Peyer's patch (tissue), 4 donors: Measurements from ENCODE around the gene NSG1. TPM values are rescaled to one million over a fixed set of nuclear protein-coding genes. Genes with fewer than 3 reads are reported as not detected.
A peak's percentile ranks its signal among the peaks of the same experiment; 100 is the strongest.
"Not testable (repeated sequence)": the region's sequence is repeated elsewhere in the genome, so short reads cannot be mapped to it uniquely, and the experiment has no call there.

Source experiments
- DNase-seq, 3 donors: peaks; one replicate each; pipeline ENCODE4 v3.0.0-alpha.2; 2017 to 2019
- H3K27ac ChIP-seq, 4 donors: fragments of 200-600 bp; sonication (generic); one replicate each; pipeline ENCODE4 v1.5.1; 2016 to 2019
- H3K27me3 ChIP-seq, 2 donors: fragments of 200-600 bp; sonication (generic); one replicate each; pipeline ENCODE4 v1.5.1; 2019
- H3K36me3 ChIP-seq, 3 donors: fragments of 200-600 bp; sonication (generic); one replicate each; pipeline ENCODE4 v1.5.1; 2016 to 2019
- H3K4me1 ChIP-seq, 4 donors: fragments of 200-600 bp; sonication (generic); one replicate each; pipeline ENCODE4 v1.5.1; 2016 to 2019
- H3K4me3 ChIP-seq, 4 donors: fragments of 200-600 bp; sonication (generic); 1 replicate in 3 of 4; 2 replicates in 1 of 4; pipeline ENCODE4 v1.5.1; 2016 to 2019; ENCODE audit warnings: mild to moderate bottlenecking in 1 of 4
- H3K9me3 ChIP-seq, 4 donors: fragments of 200-600 bp; sonication (generic); one replicate each; pipeline ENCODE4 v1.5.1; 2016 to 2019; ENCODE audit warnings: mild to moderate bottlenecking in 1 of 4
- POLR2A ChIP-seq, 2 donors: fragments of 450-650 bp; IDR thresholded peaks; one replicate each; pipeline ENCODE4 v1.5.1; 2017; ENCODE audit warnings: antibody characterized with exemption in 2 of 2, mild to moderate bottlenecking in 2 of 2, moderate library complexity in 2 of 2
- total RNA-seq, 4 donors: library from RNA; depleted of rRNA; stranded (reverse); fragments of >200 nt; gene quantifications; one replicate each; pipeline ENCODE4 v1.1.0, GENCODE V29; 2016
- TF ChIP-seq, protein P1 (sequence below), 6 experiments: fragments of 450-650 bp in 4 of 6; fragments of 200-600 bp in 2 of 6; sonication (generic) in 1 of 6; IDR thresholded peaks; one replicate each; pipeline ENCODE4 v1.5.1; 2017 to 2019; ENCODE audit warnings: antibody characterized with exemption in 6 of 6, mild to moderate bottlenecking in 3 of 6, moderate library complexity in 1 of 6

The NSG1 gene
- total RNA-seq, 4 donors from 2014 or later, result 2.0 to 13.2 (median 3.7) TPM

DNA sequence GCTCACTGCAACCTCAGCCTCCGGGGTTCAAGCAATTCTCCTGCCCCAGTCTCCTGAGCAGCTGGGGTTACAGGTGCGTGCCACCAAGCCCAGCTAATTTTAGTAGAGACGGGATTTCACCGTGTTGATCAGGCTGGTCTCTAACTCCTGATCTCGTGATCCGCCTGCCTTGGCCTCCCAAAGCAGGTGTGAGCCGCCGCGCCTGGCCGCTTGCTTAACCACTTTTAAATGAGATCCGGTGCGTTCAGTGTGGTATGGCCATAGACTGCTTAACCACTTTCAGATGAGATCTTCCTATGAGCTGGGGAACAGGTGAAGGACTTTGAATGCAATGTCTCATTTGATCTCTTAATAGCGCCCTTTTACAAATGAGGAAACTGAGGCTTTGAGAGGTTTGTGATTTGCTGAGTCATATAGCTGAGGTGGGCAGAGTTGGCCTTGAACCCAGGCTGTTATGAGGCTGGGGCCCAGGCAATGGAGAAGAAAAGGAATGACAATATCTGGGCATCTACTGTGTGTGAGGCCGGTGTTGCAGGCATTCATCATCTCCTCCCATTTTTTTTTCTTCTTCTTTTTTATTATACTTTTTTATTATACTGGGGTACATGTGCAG is 41.9 kb upstream of the NSG1 start:
- Histone ChIP-seq H3K27ac (no peak overlapping the region), H3K27me3 (no peaks in the 10 kb centered on the region), H3K36me3 (no peaks in the 10 kb centered on the region), H3K4me1 (no peaks in the 10 kb centered on the region), H3K4me3 (no peak overlapping the region), H3K9me3 (no peaks in the 10 kb centered on the region)
- peak in 2 of 3 donors; percentile 71 to 81 for DNase-seq
- TF ChIP-seq, protein P1, sequence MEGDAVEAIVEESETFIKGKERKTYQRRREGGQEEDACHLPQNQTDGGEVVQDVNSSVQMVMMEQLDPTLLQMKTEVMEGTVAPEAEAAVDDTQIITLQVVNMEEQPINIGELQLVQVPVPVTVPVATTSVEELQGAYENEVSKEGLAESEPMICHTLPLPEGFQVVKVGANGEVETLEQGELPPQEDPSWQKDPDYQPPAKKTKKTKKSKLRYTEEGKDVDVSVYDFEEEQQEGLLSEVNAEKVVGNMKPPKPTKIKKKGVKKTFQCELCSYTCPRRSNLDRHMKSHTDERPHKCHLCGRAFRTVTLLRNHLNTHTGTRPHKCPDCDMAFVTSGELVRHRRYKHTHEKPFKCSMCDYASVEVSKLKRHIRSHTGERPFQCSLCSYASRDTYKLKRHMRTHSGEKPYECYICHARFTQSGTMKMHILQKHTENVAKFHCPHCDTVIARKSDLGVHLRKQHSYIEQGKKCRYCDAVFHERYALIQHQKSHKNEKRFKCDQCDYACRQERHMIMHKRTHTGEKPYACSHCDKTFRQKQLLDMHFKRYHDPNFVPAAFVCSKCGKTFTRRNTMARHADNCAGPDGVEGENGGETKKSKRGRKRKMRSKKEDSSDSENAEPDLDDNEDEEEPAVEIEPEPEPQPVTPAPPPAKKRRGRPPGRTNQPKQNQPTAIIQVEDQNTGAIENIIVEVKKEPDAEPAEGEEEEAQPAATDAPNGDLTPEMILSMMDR (IDR thresholded peaks at IDR 0.05), result no peak
- TF ChIP-seq POLR2A (IDR thresholded peaks at IDR 0.05), result no peak

DNA sequence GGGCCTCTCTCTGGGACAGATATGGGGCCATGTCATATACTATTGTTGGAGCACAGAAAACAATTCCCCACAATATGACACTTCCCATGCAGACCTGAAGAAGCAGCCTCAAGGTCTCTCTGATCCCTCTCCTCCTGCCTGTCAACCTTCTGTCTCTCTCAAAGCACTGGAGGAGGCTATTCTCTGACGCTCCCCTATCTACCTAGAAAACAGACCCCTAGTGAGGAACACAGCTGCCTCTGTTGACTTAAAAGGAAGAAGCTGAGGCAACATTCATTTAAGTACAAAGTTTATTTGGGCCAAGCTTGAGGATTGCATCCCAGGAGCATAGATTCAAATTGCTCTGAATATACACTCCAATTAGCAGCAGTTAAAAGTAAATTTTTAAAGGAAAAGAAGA is 39.3 kb upstream of the NSG1 start:
- TF ChIP-seq, protein P1 (IDR thresholded peaks at IDR 0.05), result no peak
- no peak for TF ChIP-seq POLR2A (IDR thresholded peaks at IDR 0.05)
- no peak for DNase-seq
- Histone ChIP-seq H3K27ac (no peak overlapping the region), H3K27me3 (no peaks in the 10 kb centered on the region), H3K4me3 (no peak overlapping the region), H3K4me1 (no peaks in the 10 kb centered on the region), H3K36me3 (no peaks in the 10 kb centered on the region), H3K9me3 (no peaks in the 10 kb centered on the region)

DNA sequence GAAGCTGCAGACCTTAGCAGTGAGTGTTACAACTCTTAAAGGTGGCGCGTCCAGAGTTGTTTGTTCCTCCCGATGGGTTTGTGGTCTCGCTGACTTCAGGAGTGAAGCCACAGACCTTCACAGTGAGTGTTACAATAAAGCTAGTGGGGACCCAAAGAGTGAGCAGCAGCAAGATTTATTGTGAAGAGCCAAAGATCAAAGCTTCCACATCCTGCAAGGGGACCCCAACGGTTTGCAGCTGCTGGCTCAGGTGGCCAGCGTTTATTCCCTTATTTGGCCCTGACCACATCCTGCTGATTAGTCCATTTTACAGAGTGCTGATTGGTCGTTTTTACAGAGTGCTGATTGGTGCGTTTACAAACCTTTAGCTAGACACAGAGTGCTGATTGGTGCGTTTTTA is 38.3 kb upstream of the NSG1 start:
- not testable (repeated sequence) for H3K9me3 ChIP-seq, H3K4me1 ChIP-seq, H3K4me3 ChIP-seq, H3K27me3 ChIP-seq, H3K27ac ChIP-seq, H3K36me3 ChIP-seq
- DNase-seq, result peak in 2 of 3 donors; percentile 17 to 59

DNA sequence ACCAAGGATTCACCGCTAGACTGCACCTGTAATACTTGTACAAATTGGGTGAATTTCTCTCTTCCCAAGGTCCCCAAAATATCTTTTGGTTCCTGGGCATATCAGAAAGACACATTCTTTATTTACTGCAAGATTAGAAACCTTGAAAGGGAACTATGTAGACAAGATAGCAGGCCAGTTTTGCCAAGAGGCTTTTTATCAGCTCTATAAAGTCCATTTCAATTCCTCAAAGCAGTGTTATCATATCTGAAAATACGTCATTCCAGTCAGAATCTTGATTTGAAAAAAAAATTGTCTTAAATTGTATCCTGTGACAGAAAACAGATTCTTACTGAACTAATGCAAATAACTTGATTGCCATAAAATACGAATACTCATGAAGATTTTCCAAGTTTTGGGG is 37.0 kb upstream of the NSG1 start:
- no peaks in the 10 kb centered on the region for H3K4me1 ChIP-seq
- H3K9me3 ChIP-seq, result no peaks in the 10 kb centered on the region
- H3K36me3 ChIP-seq, result no peaks in the 10 kb centered on the region
- H3K27ac ChIP-seq, result no peak overlapping the region
- H3K4me3 ChIP-seq, result no peak overlapping the region
- TF ChIP-seq, protein P1 (IDR thresholded peaks at IDR 0.05), result no peak
- TF ChIP-seq POLR2A (IDR thresholded peaks at IDR 0.05), result no peak
- no peak for DNase-seq
- H3K27me3 ChIP-seq, result no peaks in the 10 kb centered on the region

DNA sequence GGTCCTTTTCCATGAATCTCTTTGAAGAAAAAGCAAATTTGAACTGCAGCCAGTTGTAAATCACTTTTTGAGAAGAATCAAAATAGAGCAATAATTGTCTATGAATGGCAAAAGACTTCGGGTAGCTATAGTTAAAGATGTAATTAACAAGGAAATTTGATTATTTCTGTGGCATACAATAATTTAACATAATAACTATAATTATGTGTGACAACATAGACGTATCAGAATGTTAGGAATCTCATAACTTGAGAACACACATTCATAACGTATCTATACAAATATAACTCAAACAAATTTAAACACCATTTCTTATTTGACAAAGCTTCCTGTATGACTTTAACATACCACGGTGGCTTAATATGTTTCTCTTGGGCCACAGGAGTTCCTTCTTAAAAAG is 36.0 kb upstream of the NSG1 start:
- Histone ChIP-seq H3K36me3 (no peaks in the 10 kb centered on the region), H3K27me3 (no peaks in the 10 kb centered on the region), H3K4me3 (no peak overlapping the region), H3K4me1 (no peaks in the 10 kb centered on the region), H3K9me3 (no peaks in the 10 kb centered on the region), H3K27ac (no peak overlapping the region)
- DNase-seq, result no peak
- no peak for TF ChIP-seq POLR2A (IDR thresholded peaks at IDR 0.05)
- TF ChIP-seq, protein P1 (IDR thresholded peaks at IDR 0.05), result no peak

DNA sequence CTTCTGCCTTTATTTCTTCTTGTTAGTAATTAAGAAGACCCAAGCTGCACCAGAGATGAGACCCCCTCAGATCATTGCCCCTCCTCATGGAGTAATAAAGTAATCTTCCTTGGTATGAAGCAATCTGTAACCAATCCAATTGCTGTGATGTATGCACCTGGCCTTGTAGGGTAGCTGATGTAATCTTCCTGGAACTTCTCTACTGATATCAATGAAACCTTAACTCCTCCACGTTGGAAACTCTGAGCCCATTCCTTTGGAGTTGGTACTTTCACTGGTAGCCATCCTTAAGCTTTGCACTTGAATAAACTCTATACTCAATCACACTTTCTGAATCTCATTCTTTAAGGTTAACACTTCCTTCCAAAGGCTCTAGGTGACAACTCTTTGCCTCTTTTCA is 31.6 kb upstream of the NSG1 start:
- no peak for TF ChIP-seq POLR2A (IDR thresholded peaks at IDR 0.05)
- TF ChIP-seq, protein P1 (IDR thresholded peaks at IDR 0.05), result no peak
- no peak overlapping the region for H3K27ac ChIP-seq
- no peak overlapping the region for H3K4me3 ChIP-seq
- no peaks in the 10 kb centered on the region for H3K27me3 ChIP-seq
- no peaks in the 10 kb centered on the region for H3K4me1 ChIP-seq
- H3K36me3 ChIP-seq, result no peaks in the 10 kb centered on the region
- DNase-seq, result no peak
- H3K9me3 ChIP-seq, result no peaks in the 10 kb centered on the region
